Activated CD8-positive, alpha-beta T cell treated with anti-CD3 and anti-CD28 coated beads for 36 hours (primary cell): Measurements from ENCODE around the gene KIF18B. TPM values are rescaled to one million over a fixed set of nuclear protein-coding genes. Genes with fewer than 3 reads are reported as not detected.

Source experiments
- ATAC-seq: fragments of 200-7000 bp; cut with Tn5 transposase; one replicate; pipeline ENCODE4 v1.10.0; 2021; ENCODE audit warnings: mild to moderate bottlenecking, moderate library complexity
- CTCF ChIA-PET: fragments of 350-600 bp; sonication (Branson Sonifier 250); formaldehyde crosslinking; loops from one replicate; lab custom pipeline; 2021; ENCODE audit warnings: antibody characterized with exemption; lab: Charles Lee
- POLR2A ChIA-PET: fragments of 350-600 bp; sonication (Branson Sonifier 250); formaldehyde crosslinking; loops from one replicate; lab custom pipeline; 2021; ENCODE audit warnings: antibody characterized with exemption; lab: Charles Lee
- DNase-seq: peaks from one replicate; pipeline ENCODE4 v3.0.0-alpha.2; 2020
- H3K27ac Mint-ChIP-seq: one replicate; pipeline ENCODE4 v1.8.0; 2021; ENCODE audit warnings: mild to moderate bottlenecking, mixed read lengths
- H3K27me3 Mint-ChIP-seq: one replicate; pipeline ENCODE4 v1.8.0; 2021; ENCODE audit warnings: mixed read lengths
- H3K36me3 Mint-ChIP-seq: one replicate; pipeline ENCODE4 v1.8.0; 2021; ENCODE audit warnings: low read depth, mixed read lengths
- H3K4me1 Mint-ChIP-seq: one replicate; pipeline ENCODE4 v1.8.0; 2021; ENCODE audit warnings: low read depth, mixed read lengths
- H3K4me3 Mint-ChIP-seq: one replicate; pipeline ENCODE4 v1.8.0; 2021; ENCODE audit warnings: mild to moderate bottlenecking, moderate library complexity, mixed read lengths
- H3K9me3 Mint-ChIP-seq: one replicate; pipeline ENCODE4 v1.8.0; 2021; ENCODE audit warnings: mixed read lengths
- intact Hi-C: fragments of 100-400 bp; cut with micrococcal nuclease; formaldehyde crosslinking; loops from one replicate; pipeline ENCODE4 v1.10.0; 2022
- total RNA-seq, 2 experiments: library from RNA; stranded (reverse); gene quantifications; one replicate each; pipeline ENCODE4 v1.2.3, GENCODE V29; 2021
- TF ChIP-seq, protein P1 (sequence below): fragments of 200-600 bp; IDR thresholded peaks from one replicate; pipeline ENCODE4 v1.8.0; 2022; ENCODE audit warnings: antibody characterized with exemption, mild to moderate bottlenecking

KIF18B gene
- total RNA-seq, 2 experiments from 2014 or later: 38.1 to 40.3 TPM

DNA sequence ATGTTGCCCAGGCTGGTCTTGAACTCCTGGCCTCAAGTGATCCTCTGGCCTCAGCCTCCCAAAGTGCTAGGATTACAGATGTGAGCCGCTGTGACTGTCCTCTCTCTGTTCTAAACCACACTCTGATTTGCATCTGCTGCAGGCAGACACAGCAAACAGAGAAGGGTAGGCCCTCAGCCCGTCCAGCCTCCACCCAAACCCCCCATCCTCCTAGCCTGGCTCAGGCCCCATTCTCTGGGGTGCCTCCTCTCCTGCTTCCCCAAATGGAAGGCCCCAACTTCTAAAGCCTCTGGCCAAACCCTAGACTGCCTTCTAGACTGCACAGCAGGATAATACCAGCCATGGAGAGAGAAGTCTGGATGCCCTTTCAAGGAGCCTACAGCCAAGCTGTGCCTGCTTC is 28.2 kb downstream of the KIF18B start:
- peaks cover 4% of the 10 kb centered on the region for H3K4me1 Mint-ChIP-seq
- no peaks in the 10 kb centered on the region for H3K36me3 Mint-ChIP-seq
- no peak for ATAC-seq
- ChIA-PET CTCF (interaction anchor here (1.2 to 7.4 kb wide), 10 partner anchors 8 to 216 kb away, joined by 3 to 119 read pairs (median 8); partner anchors contain the start of gene ACBD4), POLR2A (interaction anchor here (0.9 to 3.8 kb wide), 4 partner anchors 19 to 101 kb away, joined by 3 to 21 read pairs (median 6); a partner anchor contains a TSS)
- H3K27me3 Mint-ChIP-seq: peaks cover 12% of the 10 kb centered on the region
- H3K4me3 Mint-ChIP-seq: no peak overlapping the region
- TF ChIP-seq, protein P1, sequence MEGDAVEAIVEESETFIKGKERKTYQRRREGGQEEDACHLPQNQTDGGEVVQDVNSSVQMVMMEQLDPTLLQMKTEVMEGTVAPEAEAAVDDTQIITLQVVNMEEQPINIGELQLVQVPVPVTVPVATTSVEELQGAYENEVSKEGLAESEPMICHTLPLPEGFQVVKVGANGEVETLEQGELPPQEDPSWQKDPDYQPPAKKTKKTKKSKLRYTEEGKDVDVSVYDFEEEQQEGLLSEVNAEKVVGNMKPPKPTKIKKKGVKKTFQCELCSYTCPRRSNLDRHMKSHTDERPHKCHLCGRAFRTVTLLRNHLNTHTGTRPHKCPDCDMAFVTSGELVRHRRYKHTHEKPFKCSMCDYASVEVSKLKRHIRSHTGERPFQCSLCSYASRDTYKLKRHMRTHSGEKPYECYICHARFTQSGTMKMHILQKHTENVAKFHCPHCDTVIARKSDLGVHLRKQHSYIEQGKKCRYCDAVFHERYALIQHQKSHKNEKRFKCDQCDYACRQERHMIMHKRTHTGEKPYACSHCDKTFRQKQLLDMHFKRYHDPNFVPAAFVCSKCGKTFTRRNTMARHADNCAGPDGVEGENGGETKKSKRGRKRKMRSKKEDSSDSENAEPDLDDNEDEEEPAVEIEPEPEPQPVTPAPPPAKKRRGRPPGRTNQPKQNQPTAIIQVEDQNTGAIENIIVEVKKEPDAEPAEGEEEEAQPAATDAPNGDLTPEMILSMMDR: no peak
- no peak for DNase-seq
- no peaks in the 10 kb centered on the region for H3K9me3 Mint-ChIP-seq
- intact Hi-C loops: no loop called here
- no peak overlapping the region for H3K27ac Mint-ChIP-seq

GRCh38 chr17:44918006-44918405 is 29.6 kb downstream of the KIF18B start:
- H3K27me3 Mint-ChIP-seq: peaks cover 17% of the 10 kb centered on the region
- CTCF ChIA-PET: interaction anchor here (1.5 to 7.4 kb wide), 2 partner anchors 39 to 105 kb away, joined by 4 to 119 read pairs; no protein-coding TSS in a partner anchor
- DNase-seq (no peak), ATAC-seq (no peak)
- no peaks in the 10 kb centered on the region for H3K36me3 Mint-ChIP-seq
- TF ChIP-seq, protein P1: no peak
- H3K27ac Mint-ChIP-seq: no peak overlapping the region
- H3K9me3 Mint-ChIP-seq: no peaks in the 10 kb centered on the region
- H3K4me1 Mint-ChIP-seq: peaks cover 4% of the 10 kb centered on the region
- POLR2A ChIA-PET: interaction anchor here (2.1 kb wide), 1 partner anchor 17 kb away, joined by 6 read pairs; a partner anchor contains a TSS
- intact Hi-C loops: no loop called here
- H3K4me3 Mint-ChIP-seq: no peak overlapping the region

GRCh38 chr17:44917456-44917855 is 30.1 kb downstream of the KIF18B start:
- Mint-ChIP-seq H3K27me3 (peaks cover 16% of the 10 kb centered on the region), H3K4me3 (no peak overlapping the region), H3K27ac (no peak overlapping the region), H3K9me3 (no peaks in the 10 kb centered on the region), H3K36me3 (no peaks in the 10 kb centered on the region), H3K4me1 (peaks cover 4% of the 10 kb centered on the region)
- ChIA-PET POLR2A (interaction anchor here (2.1 kb wide), 1 partner anchor 17 kb away, joined by 6 read pairs; a partner anchor contains a TSS), CTCF (interaction anchor here (1.5 to 7.4 kb wide), 2 partner anchors 39 to 105 kb away, joined by 4 to 119 read pairs; no protein-coding TSS in a partner anchor)
- TF ChIP-seq, protein P1: no peak
- intact Hi-C loops: no loop called here
- DNase-seq: no peak
- ATAC-seq: no peak

DNA sequence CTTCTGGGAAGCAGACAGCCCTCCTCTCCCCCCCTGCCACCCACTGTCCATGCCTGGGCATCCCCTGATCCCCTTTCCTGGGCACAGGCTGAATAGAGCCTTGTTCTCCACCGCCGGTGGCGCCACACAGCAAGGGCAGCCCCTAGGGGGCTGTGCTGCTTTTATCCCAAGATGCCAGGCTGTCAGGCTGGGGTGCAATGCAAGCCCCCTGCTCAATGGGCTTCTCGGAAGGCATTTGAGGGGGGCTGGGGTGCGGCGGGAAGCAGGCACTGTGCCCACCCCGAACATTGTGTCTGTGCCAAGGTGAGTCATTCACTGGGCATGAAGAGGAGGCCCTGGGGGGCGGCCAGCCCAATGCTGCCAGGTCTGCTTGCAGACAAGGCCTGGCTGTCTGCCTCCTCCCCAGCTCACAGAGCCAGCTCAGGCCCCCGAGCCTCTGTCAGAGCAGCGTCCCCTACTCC is 30.8 kb downstream of the KIF18B start:
- TF ChIP-seq, protein P1: no peak
- CTCF ChIA-PET: interaction anchor here (7.4 kb wide), 1 partner anchor 106 kb away, joined by 119 read pairs; no protein-coding TSS in a partner anchor

More for the DNA sequence above, 30.8 kb downstream of the KIF18B start:
- Mint-ChIP-seq H3K9me3 (no peaks in the 10 kb centered on the region), H3K4me3 (no peak overlapping the region), H3K4me1 (peaks cover 4% of the 10 kb centered on the region), H3K27ac (no peak overlapping the region), H3K36me3 (no peaks in the 10 kb centered on the region), H3K27me3 (peaks cover 19% of the 10 kb centered on the region)
- intact Hi-C loops: no loop called here
- ATAC-seq: no peak
- POLR2A ChIA-PET: no interaction called here
- DNase-seq: no peak
